ENCODE data around the gene IL31.

GRCh38 chr12:122139941-122140340, 34.1 kb downstream of the IL31 start:
- TF ChIP-seq ZFP36 (IDR thresholded peaks at IDR 0.05; ENCODE audit: borderline replicate concordance, partially characterized antibody) (no peak), KDM1A (IDR thresholded peaks at IDR 0.05; ENCODE audit: low read depth) (no peak), NR3C1 (IDR thresholded peaks at IDR 0.05) (no peak), EP300 (IDR thresholded peaks at IDR 0.05) (no peak), CEBPB (IDR thresholded peaks at IDR 0.05) (no peak), MAFK (IDR thresholded peaks at IDR 0.05; ENCODE audit: partially characterized antibody) (no peak), CBX8 (IDR thresholded peaks at IDR 0.05) (no peak)
- TF ChIP-seq, protein P1, sequence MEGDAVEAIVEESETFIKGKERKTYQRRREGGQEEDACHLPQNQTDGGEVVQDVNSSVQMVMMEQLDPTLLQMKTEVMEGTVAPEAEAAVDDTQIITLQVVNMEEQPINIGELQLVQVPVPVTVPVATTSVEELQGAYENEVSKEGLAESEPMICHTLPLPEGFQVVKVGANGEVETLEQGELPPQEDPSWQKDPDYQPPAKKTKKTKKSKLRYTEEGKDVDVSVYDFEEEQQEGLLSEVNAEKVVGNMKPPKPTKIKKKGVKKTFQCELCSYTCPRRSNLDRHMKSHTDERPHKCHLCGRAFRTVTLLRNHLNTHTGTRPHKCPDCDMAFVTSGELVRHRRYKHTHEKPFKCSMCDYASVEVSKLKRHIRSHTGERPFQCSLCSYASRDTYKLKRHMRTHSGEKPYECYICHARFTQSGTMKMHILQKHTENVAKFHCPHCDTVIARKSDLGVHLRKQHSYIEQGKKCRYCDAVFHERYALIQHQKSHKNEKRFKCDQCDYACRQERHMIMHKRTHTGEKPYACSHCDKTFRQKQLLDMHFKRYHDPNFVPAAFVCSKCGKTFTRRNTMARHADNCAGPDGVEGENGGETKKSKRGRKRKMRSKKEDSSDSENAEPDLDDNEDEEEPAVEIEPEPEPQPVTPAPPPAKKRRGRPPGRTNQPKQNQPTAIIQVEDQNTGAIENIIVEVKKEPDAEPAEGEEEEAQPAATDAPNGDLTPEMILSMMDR (IDR thresholded peaks at IDR 0.05) = no peak
- TF ChIP-seq, protein P2, sequence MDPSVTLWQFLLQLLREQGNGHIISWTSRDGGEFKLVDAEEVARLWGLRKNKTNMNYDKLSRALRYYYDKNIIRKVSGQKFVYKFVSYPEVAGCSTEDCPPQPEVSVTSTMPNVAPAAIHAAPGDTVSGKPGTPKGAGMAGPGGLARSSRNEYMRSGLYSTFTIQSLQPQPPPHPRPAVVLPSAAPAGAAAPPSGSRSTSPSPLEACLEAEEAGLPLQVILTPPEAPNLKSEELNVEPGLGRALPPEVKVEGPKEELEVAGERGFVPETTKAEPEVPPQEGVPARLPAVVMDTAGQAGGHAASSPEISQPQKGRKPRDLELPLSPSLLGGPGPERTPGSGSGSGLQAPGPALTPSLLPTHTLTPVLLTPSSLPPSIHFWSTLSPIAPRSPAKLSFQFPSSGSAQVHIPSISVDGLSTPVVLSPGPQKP (IDR thresholded peaks at IDR 0.05; ENCODE audit: low read depth, low read length) = no peak
